GM19099 (cell line): ENCODE results near the gene SFTPB.

Source experiments
- POLR2A ChIP-seq: IDR thresholded peaks from 3 replicates; pipeline ENCODE4 v1.6.1; 2011; ENCODE audit warnings: low read depth; ENCODE audit not compliant: insufficient read length; ENCODE audit errors: extremely low read depth

The SFTPB gene

DNA sequence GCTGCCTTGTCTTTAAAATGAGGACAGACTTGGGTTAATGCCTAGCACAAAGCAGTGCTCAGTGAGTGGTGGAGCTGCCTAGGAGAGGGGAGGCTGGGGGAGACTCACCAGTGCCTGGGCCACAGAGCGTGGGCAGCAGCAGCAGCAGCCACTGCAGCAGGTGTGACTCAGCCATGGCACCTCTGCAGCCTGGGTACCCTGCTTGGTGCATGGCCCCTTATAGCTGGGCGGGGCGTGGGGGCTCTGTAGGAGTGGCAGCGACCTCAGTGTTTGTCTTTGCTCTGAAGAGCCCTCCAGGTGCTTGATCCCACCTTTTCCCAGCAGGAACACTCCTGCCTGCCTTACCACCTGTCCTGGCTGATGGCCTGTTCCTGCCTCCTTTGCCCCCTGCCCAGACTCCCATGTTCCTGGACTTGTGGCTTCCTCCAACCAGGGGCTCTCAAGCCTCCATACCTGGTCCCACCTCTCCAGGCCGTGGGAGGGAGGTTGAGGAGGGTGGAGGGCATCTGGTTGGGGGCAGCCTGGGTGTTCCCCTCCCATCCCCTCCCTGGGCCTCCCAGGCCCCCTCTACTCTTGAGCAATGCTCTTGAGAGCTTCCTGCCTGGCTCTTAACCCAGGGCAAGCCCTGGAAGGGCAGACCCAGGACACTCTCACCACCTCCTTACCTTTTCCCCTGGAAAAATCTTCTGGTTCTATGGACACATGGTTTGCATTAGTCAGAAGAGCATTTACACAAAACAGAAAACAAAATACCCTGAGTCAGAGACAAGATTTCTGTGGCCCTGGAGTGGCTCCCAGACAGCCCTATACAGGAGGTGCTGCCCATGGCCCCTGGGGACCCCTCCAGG is at the start of gene SFTPB:
Gene SFTPB (minus strand): TSS at position 191 of the 848 bp plus-strand sequence. CDS start 16 bp downstream, at position 175.
- no peak for TF ChIP-seq POLR2A

DNA sequence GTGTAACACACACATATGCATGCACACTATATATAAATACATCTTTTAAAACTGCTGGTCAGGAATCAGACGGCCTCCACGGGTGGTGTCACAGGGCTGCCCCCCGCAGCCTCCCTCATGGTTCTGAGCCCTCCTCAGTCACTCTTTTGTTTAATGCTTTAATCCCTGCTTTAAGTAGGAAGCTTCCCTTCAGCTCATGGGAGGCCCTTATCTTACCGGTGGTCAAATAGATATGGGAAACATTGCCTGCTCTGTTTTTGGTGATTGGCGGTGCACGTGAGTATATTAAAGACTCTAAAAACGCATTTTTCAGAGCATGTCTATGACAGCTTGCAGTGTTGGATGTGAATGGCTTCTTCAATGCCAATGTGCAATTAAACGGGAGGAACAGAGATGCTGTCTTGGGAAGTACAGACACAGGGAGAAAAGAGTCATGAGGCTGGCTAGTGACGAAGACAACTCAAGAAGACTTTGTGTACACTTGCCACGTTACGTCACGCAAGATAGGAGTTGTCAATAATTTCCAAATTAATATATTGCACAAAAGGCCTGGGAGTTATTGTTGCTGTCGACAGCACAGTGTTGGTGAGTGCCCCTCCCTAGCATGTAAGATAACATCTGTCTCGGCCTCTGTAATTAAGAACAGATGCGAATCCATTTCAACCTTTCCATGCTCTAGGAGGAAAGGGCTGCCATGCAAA is 49.5 kb upstream of the SFTPB start:
- no peak for TF ChIP-seq POLR2A

DNA sequence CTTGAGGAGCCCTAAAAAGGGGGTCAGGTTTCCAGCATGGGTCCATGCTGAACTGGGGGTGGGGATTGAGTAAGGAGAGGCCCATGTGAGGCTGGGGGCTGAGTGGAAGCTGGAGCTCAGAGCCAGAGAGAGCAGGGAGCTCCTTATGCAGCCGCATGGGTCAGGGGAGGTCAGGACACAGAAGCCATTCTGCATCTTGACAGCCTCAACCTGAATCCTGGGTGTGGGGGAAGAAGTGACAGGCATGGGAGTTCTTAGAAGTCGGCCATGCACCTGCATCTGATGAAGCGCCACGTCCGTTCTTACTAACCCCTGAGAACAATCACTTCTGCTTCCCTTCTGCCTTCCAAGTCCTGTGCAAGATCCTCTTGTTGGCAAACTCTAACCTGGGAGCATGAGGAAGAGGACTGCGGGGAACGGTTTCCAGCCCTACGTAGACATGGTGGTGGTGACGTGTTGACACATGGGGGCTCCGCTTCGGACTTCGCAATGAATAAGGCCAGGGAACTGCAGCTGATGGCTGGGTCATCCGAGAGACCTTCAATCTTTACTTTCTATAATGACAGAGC is 48.4 kb upstream of the SFTPB start:
- TF ChIP-seq POLR2A = no peak

DNA sequence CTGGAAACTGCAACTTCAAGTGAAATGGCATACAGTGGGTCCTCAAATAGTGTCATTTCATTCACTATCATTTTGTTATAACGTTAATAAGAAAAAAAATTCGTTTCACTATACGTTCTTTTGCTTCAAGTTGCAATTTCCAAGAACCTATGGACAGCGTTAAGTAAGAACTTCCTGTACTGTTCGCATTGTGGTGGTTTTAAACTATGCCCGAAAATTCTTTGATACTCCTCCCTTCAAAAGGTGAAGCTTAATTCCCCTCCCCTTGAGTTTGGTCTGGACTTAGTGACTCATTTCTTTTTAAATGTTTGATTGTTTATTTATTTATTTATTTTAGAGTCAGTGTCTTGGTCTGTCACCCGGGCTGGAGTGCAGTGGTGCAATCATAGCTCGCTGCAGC is 46.8 kb upstream of the SFTPB start:
- TF ChIP-seq POLR2A = no peak

DNA sequence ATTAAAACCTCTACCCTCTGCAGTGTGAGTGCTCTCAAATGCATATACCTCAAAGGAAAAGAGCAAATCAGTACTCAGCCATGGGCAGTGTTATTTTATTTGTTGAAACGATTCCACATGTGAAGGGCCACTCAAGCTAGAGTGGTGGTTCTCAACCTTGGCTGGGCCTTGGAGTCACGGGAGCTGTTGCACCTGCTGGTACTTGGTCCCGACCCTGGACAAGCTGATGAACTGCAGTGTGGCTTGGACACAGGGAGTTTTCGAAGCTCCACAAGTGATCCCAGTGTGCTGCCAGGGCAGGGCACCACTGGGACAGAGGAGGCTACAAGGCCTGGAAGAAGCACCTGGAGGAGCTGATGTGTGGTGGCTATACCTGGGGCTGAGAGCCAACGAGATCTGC is 45.8 kb upstream of the SFTPB start:
- no peak for TF ChIP-seq POLR2A

DNA sequence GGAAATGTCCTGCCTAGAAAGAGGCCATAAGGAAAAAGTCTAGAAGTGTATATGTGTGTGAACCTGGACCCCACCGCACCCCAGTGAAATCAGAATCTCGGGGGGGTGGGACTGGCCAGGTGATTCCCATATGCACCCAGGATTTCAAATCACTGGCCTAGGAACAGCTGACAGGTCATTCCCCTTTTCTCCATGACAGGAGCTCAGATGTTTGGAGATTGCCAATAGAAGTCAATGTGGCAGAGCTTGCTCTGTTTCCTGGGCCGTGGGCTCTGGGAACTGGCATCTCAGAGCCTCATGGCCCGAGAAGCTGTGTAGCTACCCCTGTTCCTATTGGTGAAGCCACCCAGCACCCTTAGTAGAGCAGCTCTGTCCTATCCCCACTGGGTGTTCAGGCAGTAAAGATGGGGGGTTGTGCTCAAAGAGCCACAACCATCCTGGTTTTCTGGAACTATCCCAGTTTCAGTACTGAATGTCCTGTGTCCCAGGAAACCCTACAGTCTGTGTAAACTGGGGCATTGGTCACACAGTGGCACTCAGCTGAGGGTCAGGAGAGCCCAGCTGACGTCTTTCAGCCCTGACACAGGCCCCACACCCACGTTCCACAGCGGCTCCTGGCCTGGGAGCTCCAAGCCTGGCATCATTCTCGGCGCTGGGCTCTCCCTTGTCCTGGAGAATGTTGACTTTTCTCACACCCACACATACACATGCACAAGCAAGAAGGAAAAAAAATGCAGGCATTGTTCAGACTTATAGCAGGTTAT is 45.0 kb upstream of the SFTPB start:
- TF ChIP-seq POLR2A = no peak

DNA sequence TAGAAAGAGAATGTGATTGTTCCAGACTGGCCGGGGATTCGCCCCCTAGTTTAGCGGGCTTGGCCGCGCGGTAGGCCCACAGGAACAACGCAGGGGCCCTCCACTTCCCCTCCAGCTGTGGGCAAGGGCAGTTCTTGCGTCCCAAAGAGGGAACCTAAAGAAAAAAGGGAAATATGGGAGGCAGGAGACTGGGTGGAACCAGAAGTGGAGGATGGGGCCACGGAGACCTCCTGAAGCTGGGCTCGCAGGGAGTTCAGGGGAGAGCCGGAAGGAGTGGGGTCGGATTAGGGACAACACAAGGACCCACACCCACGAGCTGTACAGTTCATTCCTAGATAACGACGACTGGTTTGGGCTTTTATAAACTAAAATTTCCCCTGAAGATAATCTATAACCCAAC is 44.3 kb upstream of the SFTPB start:
- TF ChIP-seq POLR2A = no peak

DNA sequence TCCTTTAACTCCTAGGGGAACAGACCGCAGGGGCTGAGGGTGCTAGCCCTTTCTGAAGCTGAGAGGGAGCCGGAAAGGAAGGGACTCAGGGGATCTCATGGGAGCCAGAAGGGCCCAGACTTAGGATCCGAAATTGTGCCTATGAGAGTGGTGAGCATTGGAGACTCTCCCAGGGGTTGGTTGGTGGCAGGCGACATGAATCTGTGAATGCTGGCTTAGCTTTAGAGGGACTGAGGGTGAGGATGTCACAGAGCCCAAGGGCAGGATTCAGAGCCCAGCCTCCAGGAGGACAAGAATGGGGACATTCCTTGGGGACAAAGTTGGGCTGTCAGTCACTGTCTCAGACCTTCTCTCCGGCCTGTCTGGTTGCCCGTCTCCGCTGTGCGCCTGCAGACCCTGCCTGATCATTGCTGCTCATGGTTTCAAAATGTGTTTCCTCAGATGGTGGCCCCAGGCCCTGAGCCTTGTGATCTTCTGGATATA is 43.6 kb upstream of the SFTPB start:
- no peak for TF ChIP-seq POLR2A

DNA sequence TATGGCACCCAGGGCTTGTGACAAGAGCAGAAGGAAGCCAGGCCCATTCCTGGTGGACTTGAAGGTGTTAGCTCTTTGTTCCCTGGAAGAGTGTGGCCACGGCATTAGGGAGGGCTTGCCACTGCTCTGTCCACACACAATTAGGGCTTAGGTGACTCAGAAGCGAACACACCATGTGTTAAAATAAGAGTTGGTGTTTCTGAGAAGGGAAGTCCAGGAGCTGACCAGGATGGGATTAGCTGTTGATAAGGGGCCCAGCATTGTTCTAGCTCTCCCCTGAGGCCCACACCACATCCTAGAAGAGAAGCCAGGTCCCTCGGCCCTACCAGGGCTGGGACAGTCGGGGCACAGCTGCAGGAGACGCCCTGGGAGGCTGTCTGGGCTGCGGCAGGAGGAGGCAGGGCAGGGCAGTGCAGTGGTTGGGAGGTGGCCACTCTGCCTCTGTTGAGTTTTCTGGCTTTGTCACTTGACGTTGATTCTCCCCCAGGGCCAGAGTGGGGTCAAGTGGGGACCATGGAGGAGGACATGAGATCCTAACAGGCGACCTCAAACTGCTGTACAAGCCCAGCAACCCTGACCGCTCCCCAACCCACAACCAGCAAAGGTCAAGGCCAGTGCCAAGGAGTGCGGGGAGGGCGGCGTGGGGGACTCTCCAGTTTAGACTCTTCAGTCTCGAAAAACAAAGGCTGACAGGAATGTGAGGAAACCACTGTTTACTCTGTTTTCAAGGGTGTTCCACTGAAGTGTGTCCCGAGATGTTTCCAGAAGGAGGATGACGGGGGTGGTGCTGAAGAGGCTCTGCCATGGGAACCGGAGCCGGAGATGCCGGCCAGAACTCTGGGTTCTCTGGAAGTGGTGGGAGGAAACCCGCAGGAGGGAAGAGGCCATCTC is 42.9 kb upstream of the SFTPB start:
- TF ChIP-seq POLR2A = no peak

DNA sequence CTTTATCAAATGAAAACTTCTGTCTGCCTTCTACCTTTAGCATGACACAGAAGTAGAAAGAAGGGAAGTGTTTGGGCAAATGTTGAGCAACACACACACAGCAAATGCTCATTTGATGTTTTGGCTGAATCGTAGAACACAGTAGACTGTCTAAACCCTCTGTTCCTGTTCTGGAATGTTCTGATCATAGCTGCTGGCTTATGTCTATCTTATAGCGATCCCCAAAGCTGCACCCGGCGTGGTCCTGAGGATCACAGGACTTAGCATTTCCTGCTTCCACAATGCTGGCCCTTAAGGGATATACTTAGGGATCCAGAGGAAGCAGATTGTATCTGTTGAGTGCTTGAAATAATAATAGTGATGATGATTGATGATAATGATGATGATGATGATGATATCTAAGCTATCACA is 41.4 kb upstream of the SFTPB start:
- TF ChIP-seq POLR2A = no peak

DNA sequence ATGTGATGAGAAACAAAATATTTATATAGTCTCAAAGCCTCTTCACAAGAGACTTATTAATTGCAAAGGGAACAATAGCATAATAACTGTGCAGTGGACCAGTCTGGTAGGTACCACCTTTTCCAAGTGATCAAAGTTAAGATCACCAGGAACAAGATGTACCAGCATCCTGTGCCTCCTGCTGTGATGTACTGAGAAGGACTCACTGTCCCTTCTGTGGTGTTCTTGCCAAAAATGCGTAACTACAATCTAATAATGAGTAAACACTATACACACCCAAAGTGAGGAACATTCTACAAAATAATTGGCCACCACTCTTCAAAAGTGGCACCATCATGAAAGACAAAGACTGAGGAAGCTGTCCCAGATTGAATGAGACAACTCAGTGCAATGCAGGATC is 40.6 kb upstream of the SFTPB start:
- TF ChIP-seq POLR2A = no peak

DNA sequence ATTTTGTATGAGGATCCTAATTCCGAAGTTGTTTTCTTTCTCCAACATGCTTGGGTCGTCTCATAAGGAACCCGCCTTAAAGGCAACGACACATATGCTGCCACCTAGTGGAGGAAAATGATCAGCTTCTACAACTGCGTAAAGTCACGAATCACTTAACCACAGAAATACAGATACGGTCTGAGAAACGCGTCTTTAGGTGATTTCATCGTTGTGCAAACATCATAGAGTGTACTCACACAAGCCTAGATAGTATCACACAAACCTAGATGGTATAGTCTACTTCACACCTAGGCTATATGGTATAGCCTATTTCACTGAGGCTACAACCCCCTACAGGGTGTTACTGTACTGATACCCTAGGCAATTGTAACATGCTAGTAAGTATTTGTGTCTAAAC is 39.3 kb upstream of the SFTPB start:
- no peak for TF ChIP-seq POLR2A

DNA sequence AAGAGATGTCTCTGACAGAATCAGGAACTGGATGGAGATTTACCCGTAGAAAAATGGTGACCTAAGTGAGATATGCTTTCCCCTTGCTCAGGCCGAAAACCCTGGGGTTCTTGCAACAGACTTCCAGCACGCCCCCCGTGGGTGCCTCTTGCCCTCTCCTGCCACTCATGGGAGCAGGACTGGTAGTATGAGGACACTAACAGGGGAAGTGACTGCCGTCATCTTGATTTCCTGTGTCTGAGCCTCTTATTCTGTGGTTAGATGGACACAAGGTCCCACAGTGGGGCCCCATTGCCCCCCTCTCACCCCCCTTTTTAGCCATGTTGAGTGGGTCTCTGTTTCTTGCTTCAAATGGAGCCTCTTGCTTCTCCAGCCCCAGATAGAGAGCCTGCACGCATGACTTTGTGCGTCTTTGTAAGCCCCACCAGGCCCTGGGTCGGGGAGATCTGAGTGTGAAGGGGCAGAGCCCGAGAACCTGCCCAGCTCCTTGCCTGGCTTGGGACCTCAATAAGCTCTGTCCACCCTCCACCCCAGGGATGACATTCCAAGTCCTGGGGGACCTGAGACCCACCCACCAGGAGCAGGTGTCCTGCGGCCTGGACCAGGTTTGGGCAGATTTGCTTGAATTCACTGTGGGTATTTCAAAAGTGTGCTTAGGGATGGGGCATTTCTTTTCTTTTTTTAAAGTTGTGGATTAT is 38.7 kb upstream of the SFTPB start:
- TF ChIP-seq POLR2A = no peak
